Liver (tissue), 3 donors: ENCODE data around the gene MARCHF11.

Source experiments
- CTCF ChIP-seq: fragments of 150-350 bp; IDR thresholded peaks from 2 replicates; pipeline ENCODE4 v1.5.1; 2017; ENCODE audit warnings: improper control_type of control experiment, low read depth, low read length; ENCODE audit not compliant: missing input control
- HNF4A ChIP-seq, 2 donors: conservative IDR thresholded peaks; 2 replicates each; pipeline ENCODE4 v1.6.1; 2016; ENCODE audit warnings: antibody characterized with exemption in 2 of 2, mild to moderate bottlenecking in 2 of 2
- JUND ChIP-seq, 2 donors: IDR thresholded peaks; 2 replicates each; pipeline ENCODE4 v1.6.1; 2016; ENCODE audit warnings: antibody characterized with exemption in 2 of 2
- MAX ChIP-seq: IDR thresholded peaks from 2 replicates; pipeline ENCODE4 v1.6.1; 2016; ENCODE audit warnings: antibody characterized with exemption
- NR2F2 ChIP-seq: IDR thresholded peaks from 2 replicates; pipeline ENCODE4 v1.6.1; 2016; ENCODE audit warnings: antibody characterized with exemption
- TAF1 ChIP-seq: conservative IDR thresholded peaks from 2 replicates; pipeline ENCODE4 v1.6.1; 2016; ENCODE audit warnings: antibody characterized with exemption, mild to moderate bottlenecking
- donor health status: healthy.
- donor health status: healthy.

GRCh38 chr5:16149621-16150020 is 30.0 kb downstream of the MARCHF11 start:
- TF ChIP-seq CTCF, result no peak
- no peak for TF ChIP-seq NR2F2
- no peak for TF ChIP-seq MAX
- TF ChIP-seq JUND (IDR thresholded peaks at IDR 0.05), result no peak
- no peak for TF ChIP-seq HNF4A (conservative IDR thresholded peaks at IDR 0.05)
- TF ChIP-seq TAF1, result no peak
